HepG2 (cell line): Measurements from ENCODE around the gene PRR36. TPM values are rescaled to one million over a fixed set of nuclear protein-coding genes. Genes with fewer than 3 reads are reported as not detected.
A peak's percentile ranks its signal among the peaks of the same experiment; 100 is the strongest.

ENCODE experiments used
- CREM ChIP-seq, 2 experiments: sonication (generic) in 1 of 2; formaldehyde crosslinking in 1 of 2; IDR thresholded peaks; 2 replicates each; pipeline versions ENCODE4 v1.4.0 to v1.6.1; 2016 to 2020; ENCODE audit warnings: antibody characterized with exemption in 1 of 2, mild to moderate bottlenecking in 1 of 2, missing genetic modification reagents in 1 of 2
- HNRNPL ChIP-seq: fragments of 200-400 bp; formaldehyde crosslinking; IDR thresholded peaks from 2 replicates; pipeline ENCODE4 v1.6.1; 2017; ENCODE audit warnings: mild to moderate bottlenecking, low read depth, low read length
- HOXA5 ChIP-seq: sonication (generic); formaldehyde crosslinking; IDR thresholded peaks from 2 replicates; pipeline ENCODE4 v1.4.0; 2020; ENCODE audit warnings: missing genetic modification reagents
- KDM4B ChIP-seq: sonication (generic); formaldehyde crosslinking; IDR thresholded peaks from 2 replicates; pipeline ENCODE4 v1.4.0; 2020; ENCODE audit warnings: missing genetic modification reagents
- MAF1 ChIP-seq: sonication (generic); formaldehyde crosslinking; IDR thresholded peaks from 2 replicates; pipeline ENCODE4 v1.5.0; 2020; ENCODE audit warnings: missing genetic modification reagents, borderline replicate concordance
- MIER3 ChIP-seq: IDR thresholded peaks from 2 replicates; pipeline ENCODE4 v1.6.1; 2016; ENCODE audit warnings: missing compliant biosample characterization, borderline replicate concordance
- MIXL1 ChIP-seq: IDR thresholded peaks from 2 replicates; pipeline ENCODE4 v1.6.1; 2016
- PBX2 ChIP-seq: IDR thresholded peaks from 2 replicates; pipeline ENCODE4 v1.6.1; 2016; ENCODE audit warnings: control low read depth
- SAP130 ChIP-seq: IDR thresholded peaks from 2 replicates; pipeline ENCODE4 v1.6.1; 2016; ENCODE audit warnings: low read depth
- TBL1XR1 ChIP-seq: fragments of 150-350 bp; IDR thresholded peaks from 2 replicates; pipeline ENCODE4 v1.6.1; 2014; ENCODE audit warnings: borderline replicate concordance, low read length; ENCODE audit not compliant: partially characterized antibody
- ZFY ChIP-seq: sonication (generic); formaldehyde crosslinking; IDR thresholded peaks from 2 replicates; pipeline ENCODE4 v1.4.0; 2020; ENCODE audit warnings: missing genetic modification reagents
- ZNF513 ChIP-seq: sonication (generic); formaldehyde crosslinking; conservative IDR thresholded peaks from 2 replicates; pipeline ENCODE4 v1.5.0; 2020; ENCODE audit warnings: missing genetic modification reagents
- ZNF7 ChIP-seq: IDR thresholded peaks from 2 replicates; pipeline ENCODE4 v1.6.1; 2016; ENCODE audit warnings: missing biosample characterization, missing genetic modification reagents
- ZNF83 ChIP-seq: sonication (generic); formaldehyde crosslinking; IDR thresholded peaks from 2 replicates; pipeline ENCODE4 v1.4.0; 2020; ENCODE audit warnings: missing genetic modification reagents, mild to moderate bottlenecking, borderline replicate concordance
- polyA plus RNA-seq, 8 experiments: library from polyadenylated mRNA; depleted of rRNA in 3 of 8; stranded (reverse) in 7 of 8; unstranded in 1 of 8; fragments of >200 nt; fragmentation: Illumina TruSeq in 4 of 8; extraction: Trizol in 4 of 8; gene quantifications; 2 replicates each; pipeline versions ENCODE4 v1.2.1 to v1.2.3, GENCODE V29; 2011 to 2016; ENCODE audit warnings: low read depth in 4 of 8, missing spikeins in 1 of 8, mixed read lengths in 1 of 8; ENCODE audit not compliant: insufficient read depth in 1 of 8
- total RNA-seq, 5 experiments: library from RNA; depleted of rRNA; stranded (reverse); fragments of >200 nt; fragmentation: Illumina TruSeq; extraction: Trizol; gene quantifications; 2 replicates each; pipeline ENCODE4 v1.2.3, GENCODE V29; 2016; ENCODE audit warnings: low read depth in 1 of 5
- TF ChIP-seq, protein P1 (sequence below): sonication (generic); formaldehyde crosslinking; IDR thresholded peaks from 2 replicates; pipeline ENCODE4 v1.4.0; 2020; ENCODE audit warnings: mild to moderate bottlenecking, missing genetic modification reagents
- TF ChIP-seq, protein P2 (sequence below): IDR thresholded peaks from 2 replicates; pipeline ENCODE4 v1.6.1; 2018; ENCODE audit warnings: missing genetic modification reagents

Gene PRR36
- total and polyA plus RNA-seq, 2 of the 13 experiments (the other 11 are each of a cell fraction or from before 2014, with no cell fraction given): 0.07 to 0.17 TPM

DNA sequence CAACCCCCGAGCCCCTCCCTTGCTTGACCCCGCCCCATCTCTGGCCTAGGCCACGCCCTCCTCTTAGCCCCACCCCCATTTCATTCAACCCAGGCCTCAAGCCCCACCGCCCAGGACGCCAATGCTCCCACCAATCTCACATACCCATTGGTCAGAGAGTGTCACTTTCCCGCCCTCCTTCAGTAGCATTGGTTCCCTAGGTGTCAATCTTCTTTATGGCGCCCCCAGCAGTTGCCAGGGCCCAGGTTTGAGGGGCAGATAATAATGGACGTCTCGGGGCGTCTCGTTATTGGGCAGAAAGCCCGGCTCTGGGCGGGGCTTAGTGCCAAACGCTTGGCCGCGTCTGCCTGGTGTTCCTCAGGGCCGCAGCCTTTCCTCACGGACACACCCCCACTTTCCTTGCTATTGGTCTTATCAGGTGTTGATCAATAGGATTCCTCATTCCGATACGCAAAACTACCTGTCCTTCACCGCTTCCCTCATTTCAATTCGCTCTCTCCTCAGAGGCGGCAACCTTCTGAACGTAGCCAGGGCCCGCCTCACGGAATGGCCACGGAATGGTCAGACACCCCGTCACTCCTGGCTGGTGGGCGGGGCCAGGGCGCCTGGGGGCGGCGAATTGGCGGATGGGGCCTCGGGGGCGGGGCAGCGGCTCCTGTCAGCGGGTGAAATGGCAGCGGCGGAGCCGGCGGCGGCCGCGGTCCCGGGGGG is 44.5 kb downstream of the PRR36 start, which contains the start of gene EVI5L (continued):
- TF ChIP-seq MAF1 (CRISPR knock-in tag) (no peak), PBX2 (peak; percentile 98), CREM (IDR thresholded peaks at IDR 0.05) (peak; percentile 94), CREM (CRISPR knock-in tag; IDR thresholded peaks at IDR 0.05) (peak; percentile 27; the same call in 1 of the 2 replicates), ZNF83 (no peak), MIXL1 (CRISPR knock-in tag) (0 out of 2 replicates have a peak, but pooled peaks have one; percentile 13), SAP130 (CRISPR knock-in tag) (peak; percentile 52), ZFY (peak; percentile 51; the same call in 1 of the 2 replicates), HNRNPL (0 out of 2 replicates have a peak, but pooled peaks have one; percentile 26), ZNF513 (no peak), HOXA5 (CRISPR knock-in tag) (no peak; the same call in 1 of the 2 replicates), KDM4B (no peak), TBL1XR1 (no peak), ZNF7 (CRISPR knock-in tag) (no peak), MIER3 (CRISPR knock-in tag) (peak; percentile 52; the same call in 1 of the 2 replicates)
- TF ChIP-seq, protein P1, sequence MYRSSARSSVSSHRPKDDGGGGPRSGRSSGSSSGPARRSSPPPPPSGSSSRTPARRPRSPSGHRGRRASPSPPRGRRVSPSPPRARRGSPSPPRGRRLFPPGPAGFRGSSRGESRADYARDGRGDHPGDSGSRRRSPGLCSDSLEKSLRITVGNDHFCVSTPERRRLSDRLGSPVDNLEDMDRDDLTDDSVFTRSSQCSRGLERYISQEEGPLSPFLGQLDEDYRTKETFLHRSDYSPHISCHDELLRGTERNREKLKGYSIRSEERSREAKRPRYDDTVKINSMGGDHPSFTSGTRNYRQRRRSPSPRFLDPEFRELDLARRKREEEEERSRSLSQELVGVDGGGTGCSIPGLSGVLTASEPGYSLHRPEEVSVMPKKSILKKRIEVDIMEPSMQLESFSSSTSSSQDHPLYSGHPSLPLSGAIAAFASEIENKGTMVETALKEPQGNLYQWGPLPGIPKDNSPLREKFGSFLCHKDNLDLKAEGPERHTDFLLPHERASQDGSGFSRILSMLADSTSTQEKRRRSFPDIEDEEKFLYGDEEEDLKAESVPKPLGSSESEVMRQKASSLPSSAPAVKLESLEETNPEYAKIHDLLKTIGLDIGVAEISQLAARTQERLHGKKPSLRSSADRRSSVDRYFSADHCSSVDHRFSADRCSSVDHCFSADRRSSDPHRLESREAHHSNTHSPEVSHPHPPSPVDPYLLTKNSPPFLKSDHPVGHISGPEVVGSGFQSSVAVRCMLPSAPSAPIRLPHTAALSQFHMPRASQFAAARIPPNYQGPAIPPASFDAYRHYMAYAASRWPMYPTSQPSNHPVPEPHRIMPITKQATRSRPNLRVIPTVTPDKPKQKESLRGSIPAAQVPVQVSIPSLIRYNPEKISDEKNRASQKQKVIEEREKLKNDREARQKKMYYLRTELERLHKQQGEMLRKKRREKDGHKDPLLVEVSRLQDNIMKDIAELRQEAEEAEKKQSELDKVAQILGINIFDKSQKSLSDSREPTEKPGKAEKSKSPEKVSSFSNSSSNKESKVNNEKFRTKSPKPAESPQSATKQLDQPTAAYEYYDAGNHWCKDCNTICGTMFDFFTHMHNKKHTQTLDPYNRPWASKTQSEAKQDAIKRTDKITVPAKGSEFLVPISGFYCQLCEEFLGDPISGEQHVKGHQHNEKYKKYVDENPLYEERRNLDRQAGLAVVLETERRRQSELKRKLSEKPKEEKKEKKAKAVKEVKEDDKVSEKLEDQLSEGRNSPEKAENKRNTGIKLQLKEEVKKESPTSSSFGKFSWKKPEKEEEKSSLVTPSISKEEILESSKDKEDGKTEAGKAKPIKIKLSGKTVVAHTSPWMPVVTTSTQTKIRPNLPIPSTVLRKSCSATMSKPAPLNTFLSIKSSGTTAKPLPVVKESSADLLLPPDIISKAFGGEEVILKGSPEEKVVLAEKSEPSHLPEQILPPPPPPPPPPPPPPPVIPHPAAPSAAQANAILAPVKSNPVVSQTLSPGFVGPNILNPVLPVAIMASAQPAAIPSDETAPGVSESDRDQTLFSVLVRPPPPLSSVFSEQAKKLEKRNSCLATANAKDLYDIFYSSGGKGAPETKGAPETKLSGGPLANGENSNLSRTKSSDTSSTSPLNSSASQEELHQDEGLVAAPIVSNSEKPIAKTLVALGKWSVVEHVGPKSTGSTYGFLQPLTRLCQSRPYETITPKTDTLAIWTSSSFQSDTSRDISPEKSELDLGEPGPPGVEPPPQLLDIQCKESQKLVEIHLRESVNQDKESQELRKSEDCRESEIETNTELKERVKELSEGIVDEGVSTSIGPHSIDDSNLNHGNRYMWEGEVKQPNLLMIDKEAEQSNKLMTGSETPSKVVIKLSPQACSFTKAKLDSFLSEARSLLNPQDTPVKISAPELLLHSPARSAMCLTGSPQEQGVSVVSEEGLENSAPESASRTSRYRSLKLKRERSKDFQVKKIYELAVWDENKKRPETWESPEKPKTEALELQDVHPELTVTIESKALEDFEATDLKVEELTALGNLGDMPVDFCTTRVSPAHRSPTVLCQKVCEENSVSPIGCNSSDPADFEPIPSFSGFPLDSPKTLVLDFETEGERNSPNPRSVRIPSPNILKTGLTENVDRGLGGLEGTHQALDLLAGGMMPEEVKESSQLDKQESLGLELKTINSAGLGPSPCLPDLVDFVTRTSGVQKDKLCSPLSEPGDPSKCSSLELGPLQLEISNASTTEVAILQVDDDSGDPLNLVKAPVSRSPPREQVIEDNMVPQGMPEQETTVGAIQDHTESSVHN (CRISPR knock-in tag): no peak
- TF ChIP-seq, protein P2, sequence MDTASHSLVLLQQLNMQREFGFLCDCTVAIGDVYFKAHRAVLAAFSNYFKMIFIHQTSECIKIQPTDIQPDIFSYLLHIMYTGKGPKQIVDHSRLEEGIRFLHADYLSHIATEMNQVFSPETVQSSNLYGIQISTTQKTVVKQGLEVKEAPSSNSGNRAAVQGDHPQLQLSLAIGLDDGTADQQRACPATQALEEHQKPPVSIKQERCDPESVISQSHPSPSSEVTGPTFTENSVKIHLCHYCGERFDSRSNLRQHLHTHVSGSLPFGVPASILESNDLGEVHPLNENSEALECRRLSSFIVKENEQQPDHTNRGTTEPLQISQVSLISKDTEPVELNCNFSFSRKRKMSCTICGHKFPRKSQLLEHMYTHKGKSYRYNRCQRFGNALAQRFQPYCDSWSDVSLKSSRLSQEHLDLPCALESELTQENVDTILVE (CRISPR knock-in tag): no peak
